Jurkat, Clone E6-1 (cell line): ENCODE measurements around the gene UBE2F.

Experiments used
- DNase-seq: peaks from one replicate; pipeline ENCODE4 v3.0.0-alpha.2; 2011; ENCODE audit warnings: low read depth, low spot score
- H3K4me3 ChIP-seq: 2 replicates; pipeline ENCODE4 v1.5.1; 2011; ENCODE audit warnings: mild to moderate bottlenecking, low read length, control low read depth, moderate library complexity

Gene UBE2F

GRCh38 chr2:238090887-238091286 is 124.1 kb downstream of the UBE2F start:
- no peak for DNase-seq
- H3K4me3 ChIP-seq = no peak overlapping the region

DNA sequence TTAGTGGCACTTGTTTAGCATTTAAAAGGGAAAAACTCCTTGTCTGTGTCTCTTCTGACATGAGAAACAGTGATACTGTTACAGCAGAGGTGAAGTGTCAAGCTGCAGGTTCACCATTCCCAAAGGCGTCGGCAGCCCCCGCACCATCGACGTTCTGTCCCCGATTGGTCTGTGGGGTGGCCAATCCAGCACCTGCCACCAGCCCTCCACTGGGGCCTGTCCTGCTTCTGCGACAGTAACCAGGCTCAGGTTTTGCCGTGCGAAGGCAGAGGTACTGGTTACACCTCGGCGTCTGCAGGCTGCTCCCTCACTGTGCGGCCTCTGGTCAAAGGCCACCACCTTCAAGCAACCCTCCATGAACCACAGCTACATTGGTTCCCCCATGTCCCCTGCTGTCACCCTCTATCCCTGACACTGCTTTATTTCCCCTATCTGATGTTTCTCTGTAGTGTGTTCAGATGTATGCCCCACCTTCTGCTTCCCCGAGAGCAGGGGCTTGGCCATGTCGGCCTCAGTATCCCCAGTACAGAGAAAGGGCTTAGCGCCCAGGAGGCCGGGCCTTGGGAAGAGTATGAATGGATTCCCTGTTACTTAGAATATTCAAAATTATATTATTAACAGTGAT is 124.7 kb downstream of the UBE2F start:
- H3K4me3 ChIP-seq = no peak overlapping the region
- DNase-seq = no peak
